Tibial nerve (tissue), 4 donors: ENCODE data around the gene ALK. TPM values are rescaled to one million over a fixed set of nuclear protein-coding genes. Genes with fewer than 3 reads are reported as not detected.

Experiments
- DNase-seq, 2 donors: peaks; one replicate each; pipeline ENCODE4 v3.0.0-alpha.2; 2019; ENCODE audit warnings: low spot score in 2 of 2
- H3K27ac ChIP-seq, 4 donors: fragments of 200-600 bp; sonication (generic) in 3 of 4; one replicate each; pipeline ENCODE4 v1.5.1; 2017 to 2019; ENCODE audit warnings: mild to moderate bottlenecking in 1 of 4
- H3K27me3 ChIP-seq, 2 donors: fragments of 200-600 bp; sonication (generic) in 1 of 2; one replicate each; pipeline versions ENCODE4 v1.5.1 to v1.6.0; 2017 to 2019
- H3K36me3 ChIP-seq, 3 donors: fragments of 200-600 bp; sonication (generic); one replicate each; pipeline ENCODE4 v1.5.1; 2018 to 2019
- H3K4me1 ChIP-seq, 4 donors: fragments of 200-600 bp; sonication (generic) in 3 of 4; one replicate each; pipeline ENCODE4 v1.5.1; 2017 to 2019
- H3K4me3 ChIP-seq, 4 donors: fragments of 200-600 bp; sonication (generic) in 3 of 4; one replicate each; pipeline ENCODE4 v1.5.1; 2017 to 2019; ENCODE audit warnings: mild to moderate bottlenecking in 1 of 4, moderate library complexity in 1 of 4
- H3K9me3 ChIP-seq, 4 donors: fragments of 200-600 bp; sonication (generic) in 3 of 4; one replicate each; pipeline ENCODE4 v1.5.1; 2017 to 2019
- CTCF ChIP-seq, 5 experiments: fragments of 200-600 bp in 3 of 5; fragments of 450-650 bp in 2 of 5; sonication (generic) in 3 of 5; IDR thresholded peaks; one replicate each; pipeline ENCODE4 v1.5.1; 2016 to 2019; ENCODE audit warnings: antibody characterized with exemption in 5 of 5, mild to moderate bottlenecking in 3 of 5, moderate library complexity in 2 of 5
- EP300 ChIP-seq, 2 donors: sonication (generic); formaldehyde crosslinking; IDR thresholded peaks; one replicate each; pipeline ENCODE4 v1.6.1; 2017; ENCODE audit warnings: antibody characterized with exemption in 2 of 2, mild to moderate bottlenecking in 1 of 2
- POLR2A ChIP-seq, 2 donors: fragments of 450-650 bp; IDR thresholded peaks; one replicate each; pipeline ENCODE4 v1.6.1; 2017; ENCODE audit warnings: antibody characterized with exemption in 2 of 2, mild to moderate bottlenecking in 2 of 2, moderate library complexity in 2 of 2
- WGBS, 2 donors: methylation state at CpG; one replicate each; pipeline ENCODE4 v1.1.5; 2018; 5-methylcytosine and 5-hydroxymethylcytosine counted together
- total RNA-seq, 4 donors: library from RNA; depleted of rRNA; stranded (reverse); fragments of >200 nt; gene quantifications; one replicate each; pipeline ENCODE4 v1.1.0, GENCODE V29; 2016

Gene ALK
- total RNA-seq, 4 donors from 2014 or later: 0.39 to 4.8 (median 0.66) TPM

GRCh38 chr2:29632018-29632417 is 289.4 kb downstream of the ALK start:
- TF ChIP-seq CTCF (IDR thresholded peaks at IDR 0.05) (no peak), EP300 (IDR thresholded peaks at IDR 0.05) (no peak), POLR2A (IDR thresholded peaks at IDR 0.05) (no peak)
- DNase-seq: no peak
- Histone ChIP-seq H3K4me3 (no peak overlapping the region), H3K27ac (no peak overlapping the region), H3K27me3 (no peaks in the 10 kb centered on the region), H3K36me3 (no peaks in the 10 kb centered on the region), H3K9me3 (no peaks in the 10 kb centered on the region), H3K4me1 (no peaks in the 10 kb centered on the region)
- WGBS, 2 donors: 89 to 96% methylated on average over 2 of the region's 2 CpGs

DNA sequence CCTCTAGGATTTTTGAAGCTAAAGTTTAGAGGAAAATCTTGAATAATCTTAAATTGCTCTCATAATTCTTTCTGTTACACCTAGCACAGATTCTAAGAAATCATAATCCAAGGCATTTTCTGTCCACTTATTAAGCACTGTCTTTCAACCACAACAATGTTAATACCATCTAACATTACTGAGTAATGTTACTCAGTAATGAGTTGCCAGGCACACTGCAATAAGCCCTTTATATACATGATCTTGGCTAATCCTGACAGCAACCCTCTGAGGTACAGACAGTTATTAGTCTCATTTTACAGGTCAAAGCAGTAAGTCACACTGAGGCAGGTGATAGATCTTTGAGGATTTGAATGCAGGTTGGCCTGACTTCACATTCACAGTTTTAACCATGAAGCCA is 291.9 kb downstream of the ALK start:
- Histone ChIP-seq H3K4me1 (no peaks in the 10 kb centered on the region), H3K9me3 (no peaks in the 10 kb centered on the region), H3K27me3 (no peaks in the 10 kb centered on the region), H3K27ac (no peak overlapping the region), H3K4me3 (no peak overlapping the region), H3K36me3 (no peaks in the 10 kb centered on the region)
- DNase-seq: no peak
- TF ChIP-seq POLR2A (IDR thresholded peaks at IDR 0.05): no peak
- TF ChIP-seq CTCF (IDR thresholded peaks at IDR 0.05): no peak
- no peak for TF ChIP-seq EP300 (IDR thresholded peaks at IDR 0.05)

- Histone ChIP-seq H3K27ac (no peak overlapping the region), H3K36me3 (no peaks in the 10 kb centered on the region), H3K4me3 (no peak overlapping the region), H3K9me3 (no peaks in the 10 kb centered on the region), H3K27me3 (no peaks in the 10 kb centered on the region), H3K4me1 (no peaks in the 10 kb centered on the region)
- no peak for DNase-seq
- no peak for TF ChIP-seq CTCF (IDR thresholded peaks at IDR 0.05)
- TF ChIP-seq POLR2A (IDR thresholded peaks at IDR 0.05): no peak
- no peak for TF ChIP-seq EP300 (IDR thresholded peaks at IDR 0.05)
- WGBS, 2 donors: 73 to 75% methylated on average over 4 of the region's 4 CpGs
Observed at GRCh38 chr2:29628862-29629261, 292.5 kb downstream of the ALK start.

DNA sequence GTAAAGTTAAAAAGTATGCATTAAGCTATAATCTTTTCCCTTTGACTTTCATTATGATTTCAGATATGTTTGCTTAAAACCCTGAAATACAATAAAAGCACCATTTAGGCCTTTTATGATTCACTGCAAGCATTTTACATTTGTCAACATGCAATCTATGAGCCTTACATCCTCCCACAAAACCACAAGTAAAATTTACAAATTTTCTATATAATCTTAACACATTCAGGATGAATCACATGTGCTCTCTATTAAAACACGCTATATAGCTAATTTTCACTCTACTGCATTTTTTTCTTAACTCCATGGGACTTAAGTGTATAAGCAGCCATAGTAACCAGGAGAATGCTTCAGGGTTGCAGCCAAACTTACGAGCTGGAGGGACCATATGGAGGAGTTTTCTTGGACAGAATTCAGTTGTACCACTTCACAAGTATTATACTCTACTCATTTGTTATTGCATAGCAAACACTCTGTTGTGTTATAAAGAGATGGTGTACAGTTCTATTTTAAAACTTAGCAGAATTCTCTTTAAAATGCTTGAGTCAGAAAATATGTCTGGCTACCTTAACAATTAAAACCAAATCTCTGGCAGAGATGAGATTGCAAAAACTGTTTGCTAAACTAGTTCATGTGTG is 293.2 kb downstream of the ALK start:
- no peak overlapping the region for H3K27ac ChIP-seq
- no peak for DNase-seq
- H3K4me1 ChIP-seq: no peaks in the 10 kb centered on the region
- no peak overlapping the region for H3K4me3 ChIP-seq
- 48 to 57% methylated on average over 2 of the region's 2 CpGs for WGBS, 2 donors
- H3K27me3 ChIP-seq: no peaks in the 10 kb centered on the region
- TF ChIP-seq POLR2A (IDR thresholded peaks at IDR 0.05) (no peak), EP300 (IDR thresholded peaks at IDR 0.05) (no peak)
- no peaks in the 10 kb centered on the region for H3K9me3 ChIP-seq
- H3K36me3 ChIP-seq: no peaks in the 10 kb centered on the region

DNA sequence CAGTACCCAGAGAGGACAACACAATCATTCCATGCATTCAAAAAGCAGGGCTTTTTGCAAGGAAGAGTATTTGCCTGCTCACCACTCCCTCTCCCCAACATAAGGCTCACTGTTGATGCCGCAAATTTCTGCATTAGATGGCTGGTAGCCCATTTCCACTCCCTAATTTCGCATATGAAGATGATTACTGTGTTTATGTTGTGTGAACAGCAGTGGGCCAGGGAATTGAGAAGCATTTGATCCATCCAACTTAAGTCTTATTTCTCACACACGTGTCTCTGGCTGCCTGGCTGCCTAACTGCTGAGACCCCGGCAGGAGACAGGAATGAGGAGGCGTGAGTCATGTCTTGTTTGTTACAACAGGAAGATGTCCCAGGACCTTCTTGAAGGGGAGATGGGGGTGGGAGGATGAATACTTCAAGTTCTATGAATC is 294.1 kb downstream of the ALK start:
- no peak for TF ChIP-seq POLR2A (IDR thresholded peaks at IDR 0.05)
- H3K27ac ChIP-seq: no peak overlapping the region
- no peak for DNase-seq
- 16 to 28% methylated on average over 5 of the region's 5 CpGs for WGBS, 2 donors
- no peaks in the 10 kb centered on the region for H3K4me1 ChIP-seq
- no peaks in the 10 kb centered on the region for H3K9me3 ChIP-seq
- H3K4me3 ChIP-seq: no peak overlapping the region
- H3K36me3 ChIP-seq: no peaks in the 10 kb centered on the region
- H3K27me3 ChIP-seq: no peaks in the 10 kb centered on the region

- DNase-seq: no peak
Observed at GRCh38 chr2:29620890-29621289, 300.5 kb downstream of the ALK start.

More at GRCh38 chr2:29620890-29621289, 300.5 kb downstream of the ALK start:
- 75 to 90% methylated on average over 1 of the region's 1 CpG for WGBS, 2 donors
- H3K4me1 ChIP-seq: no peaks in the 10 kb centered on the region
- TF ChIP-seq POLR2A (IDR thresholded peaks at IDR 0.05) (no peak), EP300 (IDR thresholded peaks at IDR 0.05) (no peak), CTCF (IDR thresholded peaks at IDR 0.05) (no peak)
- no peaks in the 10 kb centered on the region for H3K9me3 ChIP-seq
- H3K27ac ChIP-seq: no peak overlapping the region
- no peaks in the 10 kb centered on the region for H3K36me3 ChIP-seq
- no peaks in the 10 kb centered on the region for H3K27me3 ChIP-seq
- H3K4me3 ChIP-seq: no peak overlapping the region
